Fibroblast of pulmonary artery (primary cell): Measurements from ENCODE around the gene ATXN10.

Experiments used
- DNase-seq: peaks from one replicate; pipeline ENCODE4 v3.0.0-alpha.2; 2010; ENCODE audit warnings: low read depth
- H3K4me3 ChIP-seq: replicated peaks from 2 replicates; pipeline ENCODE4 v1.5.1; 2011; ENCODE audit warnings: low read depth, mild to moderate bottlenecking, control low read depth, low read length, moderate library complexity
- CTCF ChIP-seq: IDR thresholded peaks from 2 replicates; pipeline ENCODE4 v1.5.1; 2011; ENCODE audit warnings: mild to moderate bottlenecking, control low read depth, low read length, inconsistent platforms; ENCODE audit errors: missing control alignments

ATXN10 gene

DNA sequence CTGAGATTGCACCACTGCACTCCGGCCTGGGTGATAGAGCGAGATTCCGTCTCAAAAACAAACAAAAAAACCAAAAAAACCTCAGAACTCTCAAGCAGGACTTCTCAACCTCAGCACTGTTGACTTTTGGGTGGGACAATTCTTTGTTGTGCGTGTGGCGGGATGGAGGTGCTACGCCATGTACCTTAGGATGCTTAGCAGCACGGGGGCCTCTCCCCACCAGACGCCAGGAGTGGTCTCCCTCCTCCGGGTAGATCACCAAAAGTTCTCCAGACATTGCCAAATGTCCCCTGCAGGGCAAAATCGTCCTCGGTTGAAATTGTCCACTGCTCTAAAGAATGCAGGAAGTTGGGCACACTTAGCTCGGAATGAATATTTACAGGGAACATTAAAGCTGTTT is 26.9 kb upstream of the ATXN10 start:
- no peak for DNase-seq
- no peak for TF ChIP-seq CTCF
- no peak overlapping the region for H3K4me3 ChIP-seq

DNA sequence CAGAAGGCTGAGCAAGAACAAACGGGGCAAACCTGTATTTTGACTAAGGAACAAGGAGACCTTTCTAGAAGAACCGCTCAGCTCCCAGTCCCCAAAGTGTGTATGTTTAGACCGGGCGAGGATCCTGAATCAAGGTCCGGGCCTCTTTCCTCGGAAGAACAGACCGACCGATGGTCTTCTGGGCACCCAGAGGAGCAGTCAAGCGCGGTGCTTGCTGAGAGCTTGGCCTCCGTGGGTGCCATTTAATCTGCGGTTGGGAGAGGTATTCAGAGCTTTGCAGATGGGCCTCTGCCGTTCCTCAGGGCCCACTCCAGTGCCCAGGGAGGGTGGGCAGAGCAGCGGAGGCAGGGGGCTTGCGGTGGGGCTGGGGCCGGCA is 26.5 kb upstream of the ATXN10 start:
- no peak for TF ChIP-seq CTCF
- no peak overlapping the region for H3K4me3 ChIP-seq
- DNase-seq, result no peak

DNA sequence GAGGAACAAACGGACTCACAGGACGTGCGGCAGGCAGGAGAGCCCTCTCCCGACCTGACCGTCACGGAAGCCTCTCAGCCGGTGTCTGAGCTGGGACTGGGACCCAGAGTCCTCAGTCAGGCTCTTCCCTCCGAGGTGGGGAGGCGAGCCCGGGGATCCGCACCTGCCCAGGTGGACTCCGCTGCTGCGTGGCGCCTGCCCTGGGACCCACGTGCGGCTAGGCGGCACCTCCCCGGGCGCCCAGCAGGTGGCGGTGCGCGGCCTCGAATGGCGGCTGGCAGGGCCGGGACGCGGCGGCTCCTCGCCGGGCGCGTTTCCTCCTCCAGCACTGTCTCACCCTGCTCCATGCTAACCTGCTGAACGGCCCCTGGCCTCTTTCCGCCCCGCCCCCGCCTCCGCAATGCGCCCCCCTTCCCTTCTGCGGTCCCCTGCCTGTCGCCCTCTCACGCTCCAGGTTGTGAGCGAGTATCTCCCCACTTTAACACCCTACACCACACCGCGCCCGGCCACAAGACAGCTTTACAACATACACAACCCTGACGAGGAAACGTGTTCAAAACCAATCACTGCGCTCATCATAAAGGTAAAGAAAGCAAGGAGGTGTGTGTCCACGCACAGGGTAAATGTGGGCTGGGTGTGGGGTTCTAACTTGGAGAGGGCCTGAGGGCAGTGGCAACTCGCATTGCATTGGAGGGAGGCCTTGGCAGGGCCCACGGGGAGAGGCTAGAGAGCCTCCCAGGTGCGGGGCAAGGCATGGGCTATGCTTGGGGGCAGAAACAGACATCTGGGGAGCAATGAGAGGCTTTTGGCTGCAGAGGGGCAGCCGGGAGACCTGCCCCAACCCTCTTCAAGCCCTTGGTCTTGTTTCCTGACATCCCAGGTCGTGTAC is 25.9 kb upstream of the ATXN10 start:
- H3K4me3 ChIP-seq, result no peak overlapping the region
- TF ChIP-seq CTCF, result peak; percentile 35
- DNase-seq, result peak; percentile 54

DNA sequence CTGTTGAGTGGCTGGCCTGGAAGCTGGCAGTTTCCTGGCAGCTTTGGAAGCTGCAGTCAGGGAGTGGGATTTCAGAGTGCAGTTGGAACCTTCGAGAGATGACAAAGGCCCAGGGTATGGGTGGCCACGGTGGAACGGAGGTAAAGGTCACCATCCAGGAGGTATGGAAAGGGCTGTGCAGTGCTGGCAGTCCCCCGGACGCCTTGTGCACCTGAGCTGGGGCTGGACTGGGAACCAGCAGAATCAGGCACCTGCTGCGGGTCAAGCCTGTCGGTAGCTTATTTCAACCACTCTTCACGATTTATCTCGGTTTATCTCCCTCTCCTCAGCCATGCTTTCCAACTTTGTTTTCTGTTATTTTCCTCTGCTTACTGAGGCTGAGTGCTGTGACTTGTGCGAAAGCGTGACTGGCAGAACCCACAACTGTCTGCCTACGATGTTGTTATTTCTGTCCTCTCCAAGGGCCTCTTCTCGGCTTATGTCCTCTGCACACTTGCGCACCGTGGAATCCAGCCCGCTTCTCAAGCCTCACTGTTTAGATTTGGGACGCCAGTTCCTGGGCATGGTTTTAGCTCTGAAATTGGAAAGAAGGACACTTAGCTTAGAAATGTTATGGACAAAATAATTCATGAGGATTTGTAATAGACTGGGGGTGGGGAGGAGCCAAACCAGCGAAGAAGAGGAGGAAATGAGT is 24.0 kb upstream of the ATXN10 start:
- no peak for DNase-seq
- TF ChIP-seq CTCF, result no peak

GRCh38 chr22:45648301-45649117 is 23.1 kb upstream of the ATXN10 start:
- no peak for DNase-seq
- TF ChIP-seq CTCF, result no peak
- H3K4me3 ChIP-seq, result no peak overlapping the region

More for the DNA sequence above, 24.0 kb upstream of the ATXN10 start:
- H3K4me3 ChIP-seq, result no peak overlapping the region

- DNase-seq, result no peak
- no peak for TF ChIP-seq CTCF
- H3K4me3 ChIP-seq, result no peak overlapping the region
Observed at GRCh38 chr22:45649809-45650208, 21.8 kb upstream of the ATXN10 start.
